Mesenchymal stem cell (in vitro differentiated cells and primary cell): Measurements from ENCODE around the gene GNA12.

Experiments used
- DNase-seq: peaks from one replicate; pipeline ENCODE4 v3.0.0-alpha.2; 2013
- H2AFZ ChIP-seq: one replicate; pipeline ENCODE4 v1.6.1; 2013; ENCODE audit warnings: low read depth, mild to moderate bottlenecking, control low read depth, inconsistent platforms, low read length, moderate library complexity
- H2AK5ac ChIP-seq: 2 replicates; pipeline ENCODE4 v1.6.1; 2013; ENCODE audit warnings: low read length, moderate library complexity, mild to moderate bottlenecking, inconsistent platforms; ENCODE audit not compliant: severe bottlenecking
- H2BK120ac ChIP-seq: one replicate; pipeline ENCODE4 v1.6.1; 2013; ENCODE audit warnings: low read depth, mild to moderate bottlenecking, inconsistent platforms, low read length, moderate library complexity
- H2BK12ac ChIP-seq, 2 experiments: one replicate each; pipeline ENCODE4 v1.6.1; 2013; ENCODE audit warnings: inconsistent platforms in 2 of 2, low read length in 2 of 2, mild to moderate bottlenecking in 2 of 2, moderate library complexity in 2 of 2, control low read depth in 1 of 2
- H2BK15ac ChIP-seq: one replicate; pipeline ENCODE4 v1.6.1; 2013; ENCODE audit warnings: mild to moderate bottlenecking, low read depth, inconsistent platforms; ENCODE audit not compliant: poor library complexity, severe bottlenecking
- H2BK5ac ChIP-seq: 2 replicates; pipeline ENCODE4 v1.6.1; 2013; ENCODE audit warnings: low read depth, mild to moderate bottlenecking, low read length, control low read depth, inconsistent platforms; ENCODE audit not compliant: poor library complexity, severe bottlenecking
- H3K14ac ChIP-seq, 2 experiments: one replicate each; pipeline ENCODE4 v1.6.1; 2013; ENCODE audit warnings: inconsistent platforms in 2 of 2, low read length in 2 of 2, control low read depth in 1 of 2, mild to moderate bottlenecking in 1 of 2, moderate library complexity in 1 of 2
- H3K18ac ChIP-seq, 2 experiments: one replicate each; pipeline ENCODE4 v1.6.1; 2013; ENCODE audit warnings: inconsistent platforms in 2 of 2, low read length in 2 of 2, control low read depth in 1 of 2, low read depth in 1 of 2, mild to moderate bottlenecking in 1 of 2
- H3K23ac ChIP-seq, 2 experiments: one replicate each; pipeline ENCODE4 v1.6.1; 2013; ENCODE audit warnings: inconsistent platforms in 2 of 2, low read length in 2 of 2, mild to moderate bottlenecking in 2 of 2, moderate library complexity in 2 of 2, control low read depth in 1 of 2
- H3K27ac ChIP-seq: 2 replicates; pipeline ENCODE4 v1.5.1; 2013; ENCODE audit warnings: mild to moderate bottlenecking, moderate library complexity, low read length, control low read depth, inconsistent platforms; ENCODE audit not compliant: poor library complexity, severe bottlenecking
- H3K27me3 ChIP-seq, 2 experiments: 2 replicates each; pipeline versions ENCODE4 v1.6.1 to v1.7.0; 2013; ENCODE audit warnings: low read length in 2 of 2, mild to moderate bottlenecking in 2 of 2, moderate library complexity in 2 of 2, control low read depth in 1 of 2, inconsistent platforms in 1 of 2; ENCODE audit not compliant: control insufficient read depth in 1 of 2, insufficient read depth in 1 of 2
- H3K36me3 ChIP-seq, 2 experiments: 2 replicates each; pipeline versions ENCODE4 v1.6.1 to v1.7.0; 2013; ENCODE audit warnings: low read length in 2 of 2, control low read depth in 1 of 2, inconsistent platforms in 1 of 2, low read depth in 1 of 2, mild to moderate bottlenecking in 1 of 2; ENCODE audit not compliant: insufficient read depth in 2 of 2, control insufficient read depth in 1 of 2
- H3K4ac ChIP-seq, 2 experiments: one replicate each; pipeline ENCODE4 v1.6.1; 2013; ENCODE audit warnings: inconsistent platforms in 2 of 2, low read length in 2 of 2, mild to moderate bottlenecking in 2 of 2, moderate library complexity in 2 of 2, control low read depth in 1 of 2, low read depth in 1 of 2
- H3K4me1 ChIP-seq: 2 replicates; pipeline ENCODE4 v1.6.1; 2013; ENCODE audit warnings: low read depth, low read length, control low read depth; ENCODE audit not compliant: control insufficient read depth, insufficient read depth
- H3K4me2 ChIP-seq: 2 replicates; pipeline ENCODE4 v1.6.1; 2013; ENCODE audit warnings: low read length, mild to moderate bottlenecking, inconsistent platforms; ENCODE audit not compliant: poor library complexity, severe bottlenecking
- H3K4me3 ChIP-seq, 2 experiments: 2 replicates each; pipeline versions ENCODE4 v1.5.1 to v1.7.0; 2013; ENCODE audit warnings: low read length in 2 of 2, mild to moderate bottlenecking in 2 of 2, control low read depth in 1 of 2, low read depth in 1 of 2; ENCODE audit not compliant: insufficient read depth in 1 of 2
- H3K79me1 ChIP-seq: replicated peaks from 2 replicates; pipeline ENCODE4 v1.6.1; 2013; ENCODE audit warnings: mild to moderate bottlenecking, control low read depth, low read length, inconsistent platforms; ENCODE audit not compliant: poor library complexity, severe bottlenecking
- H3K9ac ChIP-seq: 2 replicates; pipeline ENCODE4 v1.7.0; 2013; ENCODE audit warnings: mild to moderate bottlenecking, low read length, moderate library complexity
- H3K9me3 ChIP-seq: 2 replicates; pipeline ENCODE4 v1.7.0; 2013; ENCODE audit warnings: mild to moderate bottlenecking, low read length; ENCODE audit not compliant: control insufficient read depth
- H4K8ac ChIP-seq: one replicate; pipeline ENCODE4 v1.6.1; 2013; ENCODE audit warnings: inconsistent platforms, mild to moderate bottlenecking, low read length, moderate library complexity
- H4K91ac ChIP-seq: one replicate; pipeline ENCODE4 v1.6.1; 2013; ENCODE audit warnings: mild to moderate bottlenecking, low read length, inconsistent platforms
- WGBS: methylation state at CpG from one replicate; pipeline ENCODE4 v1.1.7; 2013; ENCODE audit warnings: mixed read lengths; 5-methylcytosine and 5-hydroxymethylcytosine counted together

The GNA12 gene

GRCh38 chr7:2716906-2717292 is 127.2 kb downstream of the GNA12 start:
- Histone ChIP-seq H2BK12ac (peak overlapping the region; percentile 30 to 81), H3K9ac (no peak overlapping the region), H3K4ac (peak overlapping the region in 1 of 2 experiments; percentile 19), H3K4me3 (no peak overlapping the region), H4K91ac (peak overlapping the region; percentile 66), H3K27ac (no peak overlapping the region), H2AFZ (no peak overlapping the region), H2BK120ac (peak overlapping the region; percentile 11), H3K14ac (peak overlapping the region in 1 of 2 experiments; percentile 42), H3K23ac (no peak overlapping the region), H3K4me2 (no peak overlapping the region), H3K4me1 (peaks cover 42% of the 10 kb centered on the region), H3K79me1 (peaks cover 34% of the 10 kb centered on the region), H3K27me3 (no peaks in the 10 kb centered on the region), H3K18ac (peak overlapping the region; percentile 34 to 66), H2BK15ac (no peak overlapping the region), H3K9me3 (no peaks in the 10 kb centered on the region), H2BK5ac (no peak overlapping the region), H4K8ac (peak overlapping the region; percentile 63), H2AK5ac (no peak overlapping the region), H3K36me3 (peaks cover 61 to 75% of the 10 kb centered on the region in 2 experiments)
- no peak for DNase-seq
- 86% methylated on average over 20 of the region's 20 CpGs for WGBS

GRCh38 chr7:2716488-2716887 is 127.6 kb downstream of the GNA12 start:
- 91% methylated on average over 11 of the region's 11 CpGs for WGBS

GRCh38 chr7:2715341-2716231 is 128.5 kb downstream of the GNA12 start:
- H2AK5ac ChIP-seq = no peak overlapping the region
- H4K91ac ChIP-seq = no peak overlapping the region
- H3K36me3 ChIP-seq = peaks cover 52 to 74% of the 10 kb centered on the region in 2 experiments
- WGBS = 66% methylated on average over 20 of the region's 22 CpGs
- no peak overlapping the region for H3K4me2 ChIP-seq
- H3K79me1 ChIP-seq = peaks cover 31% of the 10 kb centered on the region
- no peak overlapping the region for H2BK120ac ChIP-seq
- peak overlapping the region; percentile 70 for H2BK15ac ChIP-seq
- H3K27ac ChIP-seq = no peak overlapping the region
- no peak overlapping the region for H3K4me3 ChIP-seq
- peak overlapping the region in 1 of 2 experiments; percentile 19 for H3K4ac ChIP-seq
- peaks cover 37% of the 10 kb centered on the region for H3K4me1 ChIP-seq
- no peak overlapping the region for H4K8ac ChIP-seq
- no peak overlapping the region for H2BK5ac ChIP-seq
- H3K18ac ChIP-seq = peak overlapping the region in 1 of 2 experiments; percentile 40
- no peak overlapping the region for H3K9ac ChIP-seq
- H3K14ac ChIP-seq = no peak overlapping the region
- peak; percentile 83 for DNase-seq
- H3K9me3 ChIP-seq = no peaks in the 10 kb centered on the region
- H3K23ac ChIP-seq = no peak overlapping the region
- H3K27me3 ChIP-seq = no peaks in the 10 kb centered on the region
- peak overlapping the region; percentile 18 to 30 for H2BK12ac ChIP-seq
- H2AFZ ChIP-seq = no peak overlapping the region

More at GRCh38 chr7:2716488-2716887, 127.6 kb downstream of the GNA12 start:
- H2AFZ ChIP-seq = no peak overlapping the region
- peaks cover 59 to 73% of the 10 kb centered on the region in 2 experiments for H3K36me3 ChIP-seq
- H2BK5ac ChIP-seq = no peak overlapping the region
- peak overlapping the region; percentile 66 for H4K91ac ChIP-seq
- peaks cover 33% of the 10 kb centered on the region for H3K79me1 ChIP-seq
- H3K4me2 ChIP-seq = no peak overlapping the region
- no peak for DNase-seq
- H2BK12ac ChIP-seq = peak overlapping the region; percentile 30 to 81
- H3K4me3 ChIP-seq = no peak overlapping the region
- H3K23ac ChIP-seq = peak overlapping the region in 1 of 2 experiments; percentile 73
- H4K8ac ChIP-seq = peak overlapping the region; percentile 63
- no peaks in the 10 kb centered on the region for H3K9me3 ChIP-seq
- no peak overlapping the region for H2BK15ac ChIP-seq
- peak overlapping the region in 1 of 2 experiments; percentile 19 for H3K4ac ChIP-seq
- peak overlapping the region; percentile 34 to 66 for H3K18ac ChIP-seq
- no peaks in the 10 kb centered on the region for H3K27me3 ChIP-seq
- H3K27ac ChIP-seq = no peak overlapping the region
- H3K14ac ChIP-seq = peak overlapping the region in 1 of 2 experiments; percentile 53
- peaks cover 42% of the 10 kb centered on the region for H3K4me1 ChIP-seq
- H3K9ac ChIP-seq = no peak overlapping the region
- peak overlapping the region; percentile 11 for H2BK120ac ChIP-seq
- no peak overlapping the region for H2AK5ac ChIP-seq

- Histone ChIP-seq H3K36me3 (peaks cover 45 to 75% of the 10 kb centered on the region in 2 experiments), H2BK15ac (no peak overlapping the region), H3K4me3 (no peak overlapping the region), H3K9ac (no peak overlapping the region), H3K4ac (no peak overlapping the region), H2BK120ac (no peak overlapping the region), H3K4me1 (peaks cover 37% of the 10 kb centered on the region), H3K79me1 (peaks cover 33% of the 10 kb centered on the region), H3K14ac (no peak overlapping the region), H3K9me3 (no peaks in the 10 kb centered on the region), H2BK12ac (no peak overlapping the region), H3K18ac (no peak overlapping the region), H3K27me3 (no peaks in the 10 kb centered on the region), H3K27ac (no peak overlapping the region), H2AFZ (no peak overlapping the region), H4K8ac (no peak overlapping the region), H3K23ac (no peak overlapping the region), H3K4me2 (no peak overlapping the region), H4K91ac (no peak overlapping the region), H2AK5ac (no peak overlapping the region), H2BK5ac (no peak overlapping the region)
- WGBS = 95% methylated on average over 9 of the region's 9 CpGs
- DNase-seq = no peak
Measured at GRCh38 chr7:2714636-2715035, 129.5 kb downstream of the GNA12 start.
